Liver (tissue), 3 donors: ENCODE measurements around the gene DRC1.

Experiments used
- GABPA ChIP-seq, 2 donors: IDR thresholded peaks in 1 of 2; conservative IDR thresholded peaks in 1 of 2; 2 replicates each; pipeline ENCODE4 v1.6.1; 2016; ENCODE audit warnings: antibody characterized with exemption in 2 of 2, mild to moderate bottlenecking in 1 of 2, moderate library complexity in 1 of 2
- HNF4A ChIP-seq, 2 donors: conservative IDR thresholded peaks; 2 replicates each; pipeline ENCODE4 v1.6.1; 2016; ENCODE audit warnings: antibody characterized with exemption in 2 of 2, mild to moderate bottlenecking in 2 of 2
- RAD21 ChIP-seq, 2 donors: IDR thresholded peaks; 2 replicates each; pipeline ENCODE4 v1.6.1; 2016; ENCODE audit warnings: antibody characterized with exemption in 2 of 2, mild to moderate bottlenecking in 2 of 2
- TAF1 ChIP-seq: conservative IDR thresholded peaks from 2 replicates; pipeline ENCODE4 v1.6.1; 2016; ENCODE audit warnings: antibody characterized with exemption, mild to moderate bottlenecking
- TF ChIP-seq, protein P1 (sequence below): fragments of 150-350 bp; IDR thresholded peaks from 2 replicates; pipeline ENCODE4 v1.5.1; 2017; ENCODE audit warnings: improper control_type of control experiment, low read depth, low read length; ENCODE audit not compliant: missing input control
- donor health status: healthy.
- donor health status: healthy.

DNA sequence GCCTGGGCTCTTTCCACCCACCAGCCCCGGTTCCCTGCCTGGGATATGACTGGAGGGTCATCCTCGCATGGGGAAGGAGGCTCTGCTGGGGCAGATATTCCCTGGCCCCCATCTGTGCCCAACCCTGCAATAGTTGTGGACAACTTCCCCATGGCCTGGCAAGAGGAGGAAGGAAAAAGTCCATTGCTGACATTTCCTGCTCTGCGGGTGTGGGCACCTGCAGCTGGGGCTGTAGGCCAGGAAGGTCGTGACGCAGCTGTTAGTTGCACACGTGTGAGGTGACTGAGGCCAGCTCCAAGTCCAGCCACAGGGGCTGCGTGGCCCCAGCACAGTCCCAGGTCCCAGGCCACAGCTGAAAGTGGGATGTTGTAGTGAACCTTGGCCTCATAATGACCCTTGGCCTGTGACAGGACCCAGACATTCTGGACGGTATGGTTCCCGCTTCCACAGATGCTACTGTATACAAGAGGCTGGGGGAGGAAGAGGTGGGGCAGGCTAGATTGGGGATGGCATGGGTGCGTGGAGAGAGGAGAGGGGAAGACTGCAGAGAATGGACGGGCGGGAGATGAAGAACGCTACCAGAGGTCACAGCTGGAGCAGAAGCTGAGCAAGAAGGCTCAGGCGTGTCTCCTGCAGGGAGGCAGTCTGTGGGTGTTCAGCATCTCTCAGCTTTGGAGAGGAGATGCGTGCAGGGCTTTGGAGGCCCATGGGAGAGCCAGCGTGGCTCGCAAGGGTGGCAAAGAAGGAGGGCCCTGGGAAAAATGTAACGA lies 54.1 kb downstream of the DRC1 start:
- TF ChIP-seq TAF1 (no peak), HNF4A (conservative IDR thresholded peaks at IDR 0.05) (peak; percentile 50 to 57), GABPA (IDR thresholded peaks at IDR 0.05 in 1 of 2, conservative IDR thresholded peaks at IDR 0.05 in 1 of 2) (no peak), RAD21 (IDR thresholded peaks at IDR 0.05) (no peak)
- TF ChIP-seq, protein P1, sequence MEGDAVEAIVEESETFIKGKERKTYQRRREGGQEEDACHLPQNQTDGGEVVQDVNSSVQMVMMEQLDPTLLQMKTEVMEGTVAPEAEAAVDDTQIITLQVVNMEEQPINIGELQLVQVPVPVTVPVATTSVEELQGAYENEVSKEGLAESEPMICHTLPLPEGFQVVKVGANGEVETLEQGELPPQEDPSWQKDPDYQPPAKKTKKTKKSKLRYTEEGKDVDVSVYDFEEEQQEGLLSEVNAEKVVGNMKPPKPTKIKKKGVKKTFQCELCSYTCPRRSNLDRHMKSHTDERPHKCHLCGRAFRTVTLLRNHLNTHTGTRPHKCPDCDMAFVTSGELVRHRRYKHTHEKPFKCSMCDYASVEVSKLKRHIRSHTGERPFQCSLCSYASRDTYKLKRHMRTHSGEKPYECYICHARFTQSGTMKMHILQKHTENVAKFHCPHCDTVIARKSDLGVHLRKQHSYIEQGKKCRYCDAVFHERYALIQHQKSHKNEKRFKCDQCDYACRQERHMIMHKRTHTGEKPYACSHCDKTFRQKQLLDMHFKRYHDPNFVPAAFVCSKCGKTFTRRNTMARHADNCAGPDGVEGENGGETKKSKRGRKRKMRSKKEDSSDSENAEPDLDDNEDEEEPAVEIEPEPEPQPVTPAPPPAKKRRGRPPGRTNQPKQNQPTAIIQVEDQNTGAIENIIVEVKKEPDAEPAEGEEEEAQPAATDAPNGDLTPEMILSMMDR, result no peak
